Activated CD8-positive, alpha-beta T cell treated with anti-CD3 and anti-CD28 coated beads for 36 hours (primary cell): ENCODE results near the gene PNPLA5. TPM values are rescaled to one million over a fixed set of nuclear protein-coding genes. Genes with fewer than 3 reads are reported as not detected.

Experiments used
- ATAC-seq: fragments of 200-7000 bp; cut with Tn5 transposase; one replicate; pipeline ENCODE4 v1.10.0; 2021; ENCODE audit warnings: mild to moderate bottlenecking, moderate library complexity
- CTCF ChIA-PET: fragments of 350-600 bp; sonication (Branson Sonifier 250); formaldehyde crosslinking; loops from one replicate; lab custom pipeline; 2021; ENCODE audit warnings: antibody characterized with exemption; lab: Charles Lee
- POLR2A ChIA-PET: fragments of 350-600 bp; sonication (Branson Sonifier 250); formaldehyde crosslinking; loops from one replicate; lab custom pipeline; 2021; ENCODE audit warnings: antibody characterized with exemption; lab: Charles Lee
- DNase-seq: peaks from one replicate; pipeline ENCODE4 v3.0.0-alpha.2; 2020
- H3K27ac Mint-ChIP-seq: one replicate; pipeline ENCODE4 v1.8.0; 2021; ENCODE audit warnings: mild to moderate bottlenecking, mixed read lengths
- H3K27me3 Mint-ChIP-seq: one replicate; pipeline ENCODE4 v1.8.0; 2021; ENCODE audit warnings: mixed read lengths
- H3K36me3 Mint-ChIP-seq: one replicate; pipeline ENCODE4 v1.8.0; 2021; ENCODE audit warnings: low read depth, mixed read lengths
- H3K4me1 Mint-ChIP-seq: one replicate; pipeline ENCODE4 v1.8.0; 2021; ENCODE audit warnings: low read depth, mixed read lengths
- H3K4me3 Mint-ChIP-seq: one replicate; pipeline ENCODE4 v1.8.0; 2021; ENCODE audit warnings: mild to moderate bottlenecking, moderate library complexity, mixed read lengths
- H3K9me3 Mint-ChIP-seq: one replicate; pipeline ENCODE4 v1.8.0; 2021; ENCODE audit warnings: mixed read lengths
- CTCF ChIP-seq: fragments of 200-600 bp; IDR thresholded peaks from one replicate; pipeline ENCODE4 v1.8.0; 2022; ENCODE audit warnings: antibody characterized with exemption, mild to moderate bottlenecking
- intact Hi-C: fragments of 100-400 bp; cut with micrococcal nuclease; formaldehyde crosslinking; loops from one replicate; pipeline ENCODE4 v1.10.0; 2022
- total RNA-seq, 2 experiments: library from RNA; stranded (reverse); gene quantifications; one replicate each; pipeline ENCODE4 v1.2.3, GENCODE V29; 2021

PNPLA5 gene
- total RNA-seq, 2 experiments from 2014 or later = not detected

- no peaks in the 10 kb centered on the region for H3K4me1 Mint-ChIP-seq
- CTCF ChIA-PET = no interaction called here
Measured at GRCh38 chr22:43844560-43845545, 47.0 kb downstream of the PNPLA5 start.

GRCh38 chr22:43843783-43844530, 47.9 kb downstream of the PNPLA5 start:
- Mint-ChIP-seq H3K36me3 (no peaks in the 10 kb centered on the region), H3K4me1 (no peaks in the 10 kb centered on the region), H3K4me3 (no peak overlapping the region), H3K27ac (no peak overlapping the region), H3K9me3 (no peaks in the 10 kb centered on the region), H3K27me3 (no peaks in the 10 kb centered on the region)
- intact Hi-C loops = no loop called here
- ChIA-PET POLR2A (no interaction called here), CTCF (interaction anchor here (0.6 kb wide), 1 partner anchor 41 kb away, joined by 3 read pairs; no protein-coding TSS in a partner anchor)
- ATAC-seq (no peak), DNase-seq (no peak)
- TF ChIP-seq CTCF = no peak

More at GRCh38 chr22:43844560-43845545, 47.0 kb downstream of the PNPLA5 start:
- H3K27ac Mint-ChIP-seq = no peak overlapping the region
- POLR2A ChIA-PET = no interaction called here
- ATAC-seq (no peak), DNase-seq (no peak)
- no peaks in the 10 kb centered on the region for H3K36me3 Mint-ChIP-seq
- no peaks in the 10 kb centered on the region for H3K9me3 Mint-ChIP-seq
- no peak for TF ChIP-seq CTCF
- intact Hi-C loops = no loop called here
- no peaks in the 10 kb centered on the region for H3K27me3 Mint-ChIP-seq
- no peak overlapping the region for H3K4me3 Mint-ChIP-seq

- intact Hi-C loops = no loop called here
- TF ChIP-seq CTCF = no peak
- Mint-ChIP-seq H3K4me3 (no peak overlapping the region), H3K27ac (no peak overlapping the region), H3K36me3 (no peaks in the 10 kb centered on the region), H3K9me3 (no peaks in the 10 kb centered on the region), H3K4me1 (no peaks in the 10 kb centered on the region), H3K27me3 (no peaks in the 10 kb centered on the region)
- POLR2A ChIA-PET = no interaction called here
- no peak for ATAC-seq
- DNase-seq = no peak
- CTCF ChIA-PET = no interaction called here
Measured at GRCh38 chr22:43841742-43842141, 50.1 kb downstream of the PNPLA5 start.

- no peak for DNase-seq
- Mint-ChIP-seq H3K4me1 (no peaks in the 10 kb centered on the region), H3K9me3 (no peaks in the 10 kb centered on the region), H3K27me3 (no peaks in the 10 kb centered on the region), H3K36me3 (no peaks in the 10 kb centered on the region), H3K27ac (no peak overlapping the region), H3K4me3 (no peak overlapping the region)
- ChIA-PET POLR2A (no interaction called here), CTCF (no interaction called here)
- no peak for TF ChIP-seq CTCF
- intact Hi-C loops = no loop called here
- ATAC-seq = no peak
Measured at GRCh38 chr22:43840851-43841250, 51.0 kb downstream of the PNPLA5 start.

GRCh38 chr22:43840431-43840830, 51.4 kb downstream of the PNPLA5 start:
- DNase-seq (no peak), ATAC-seq (no peak)
- ChIA-PET POLR2A (no interaction called here), CTCF (no interaction called here)
- intact Hi-C loops = no loop called here
- Mint-ChIP-seq H3K4me3 (no peak overlapping the region), H3K4me1 (no peaks in the 10 kb centered on the region), H3K27ac (no peak overlapping the region), H3K36me3 (no peaks in the 10 kb centered on the region), H3K9me3 (no peaks in the 10 kb centered on the region), H3K27me3 (no peaks in the 10 kb centered on the region)
- no peak for TF ChIP-seq CTCF
